Fibroblast of skin of left quadriceps (primary cell): Measurements from ENCODE around the gene DESI1.
"Not testable (repeated sequence)": the region's sequence is repeated elsewhere in the genome, so short reads cannot be mapped to it uniquely, and the experiment has no call there.

Experiments used
- DNase-seq, 2 experiments: peaks; one replicate each; pipeline ENCODE4 v3.0.0-alpha.2; 2013; ENCODE audit warnings: low read depth in 2 of 2

The DESI1 gene

DNA sequence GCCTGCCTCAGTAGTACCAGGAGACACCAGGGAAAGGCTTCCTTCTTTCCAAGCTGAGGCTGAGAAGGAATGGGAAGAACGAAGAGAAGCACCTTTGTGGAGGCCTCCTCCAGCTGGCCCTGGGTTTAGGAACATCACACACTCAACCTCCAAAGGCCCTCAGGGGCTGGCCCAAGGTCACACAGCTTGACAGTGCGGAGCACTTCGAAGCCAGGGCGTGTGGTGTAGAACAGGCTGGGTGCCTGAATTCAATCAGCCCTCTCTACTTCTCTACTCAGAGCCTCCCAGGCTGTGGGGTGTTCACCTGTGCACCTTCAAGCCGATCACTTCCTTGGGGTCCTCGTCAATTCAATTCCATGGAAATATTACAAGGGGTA, 60.8 kb downstream of the DESI1 start:
- DNase-seq = no peak

DNA sequence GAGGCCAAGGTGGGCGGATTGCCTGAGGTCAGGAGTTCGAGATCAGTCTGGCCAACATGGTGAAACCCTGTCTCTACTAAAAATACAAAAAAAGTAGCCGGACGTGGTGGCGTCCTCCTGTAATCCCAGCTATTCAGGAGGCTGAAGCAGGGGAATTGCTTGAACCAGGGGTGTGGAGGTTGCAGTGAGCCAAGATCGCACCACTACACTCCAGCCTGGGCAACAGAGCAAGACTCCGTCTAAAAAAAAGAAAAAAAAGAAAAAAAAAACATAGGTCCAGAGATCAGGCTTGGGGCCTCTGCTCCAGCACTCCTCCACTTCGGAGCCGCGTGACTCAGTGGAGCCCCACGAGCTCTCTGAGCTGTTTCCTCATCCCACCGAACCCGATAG, 62.6 kb downstream of the DESI1 start:
- DNase-seq = not testable (repeated sequence)

DNA sequence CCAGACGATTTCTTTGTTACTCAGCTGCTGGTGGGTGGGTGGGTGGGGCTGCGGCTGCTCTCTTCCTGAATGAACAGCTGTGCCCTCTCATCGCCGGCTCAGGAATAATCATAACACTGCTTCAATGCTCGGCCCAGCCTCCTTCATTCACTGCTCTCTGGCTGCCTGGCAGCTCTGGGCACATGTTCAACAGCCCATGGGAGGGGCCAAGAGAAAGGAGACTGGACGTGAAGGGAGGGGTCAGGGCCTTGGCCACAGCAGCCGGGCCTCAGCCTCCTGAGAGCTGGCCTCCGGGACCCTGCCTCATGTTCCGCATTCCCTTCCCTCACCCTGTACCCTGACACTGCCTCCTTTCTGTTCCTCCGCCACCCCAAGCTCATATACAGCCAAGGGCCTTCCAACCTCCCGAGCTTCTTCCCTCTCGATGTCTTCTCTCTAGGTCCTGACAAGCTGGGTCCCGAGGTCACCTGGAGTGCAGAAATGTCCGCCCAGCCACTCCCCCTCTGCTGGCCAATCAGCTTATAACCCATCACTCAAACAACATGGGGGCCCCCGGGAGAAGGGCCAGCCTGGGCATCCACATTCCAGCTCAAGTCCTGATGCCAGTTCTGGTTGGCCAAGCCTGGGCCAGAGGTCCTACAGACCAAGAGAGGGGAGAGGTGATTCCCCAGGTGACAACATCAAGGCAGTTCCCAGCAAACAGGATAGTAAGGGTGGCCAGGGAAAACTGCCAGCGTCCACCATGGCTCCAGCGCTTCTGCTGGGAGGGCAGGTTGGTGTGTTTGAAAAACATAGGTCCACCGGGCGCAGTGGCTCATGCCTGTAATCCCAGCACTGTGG, 63.2 kb downstream of the DESI1 start:
- no peak for DNase-seq

DNA sequence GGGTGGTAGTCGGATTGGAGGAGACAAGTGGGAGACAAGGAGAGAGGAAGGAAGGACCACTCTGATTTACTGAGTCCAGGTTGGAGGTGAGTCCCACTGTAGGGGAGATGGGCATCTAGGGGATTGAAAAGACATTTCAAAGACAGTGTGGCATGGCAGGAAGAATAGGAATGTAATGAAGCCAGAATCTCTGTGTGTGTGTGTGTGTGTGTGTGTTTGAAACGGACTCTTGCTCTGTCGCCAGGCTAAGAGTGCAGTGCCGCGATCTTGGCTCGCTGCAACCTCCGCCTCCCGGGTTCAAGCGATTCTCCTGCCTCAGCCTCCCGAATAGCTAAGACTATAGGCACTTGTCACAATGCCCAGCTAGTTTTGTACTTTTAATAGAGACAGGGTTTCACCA, 64.3 kb downstream of the DESI1 start:
- no peak for DNase-seq

DNA sequence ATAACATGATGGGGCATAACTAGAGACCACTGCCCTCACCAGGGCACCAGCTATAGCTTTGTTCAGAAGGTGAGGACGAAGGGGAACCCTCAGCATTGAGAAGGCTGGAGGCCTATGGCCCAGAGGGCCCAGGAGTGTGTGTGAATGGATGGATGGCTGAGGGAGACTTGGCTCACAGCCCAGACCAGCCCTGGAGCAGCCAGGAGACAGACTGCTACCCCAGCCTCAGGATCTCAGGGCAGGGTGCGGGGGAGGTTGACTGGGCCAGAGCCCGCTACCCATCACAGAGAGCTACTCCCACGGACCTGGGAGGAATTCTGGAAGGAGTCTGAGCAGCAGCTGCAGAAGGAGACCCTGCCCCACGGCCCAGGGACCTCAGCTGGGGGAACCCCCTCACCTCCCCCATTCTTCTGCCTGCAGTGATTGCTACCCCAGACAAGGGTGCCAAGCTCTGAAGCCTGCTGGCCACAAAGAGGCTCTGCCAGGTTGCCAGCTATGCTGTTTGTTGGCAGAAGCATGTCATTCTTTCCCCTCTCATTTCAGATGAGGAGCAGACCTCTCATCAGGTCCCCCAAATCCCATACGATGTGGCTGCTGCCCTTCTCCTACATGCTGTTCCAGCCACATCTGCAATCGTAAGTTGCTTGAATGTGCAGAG, 65.4 kb downstream of the DESI1 start:
- no peak for DNase-seq

DNA sequence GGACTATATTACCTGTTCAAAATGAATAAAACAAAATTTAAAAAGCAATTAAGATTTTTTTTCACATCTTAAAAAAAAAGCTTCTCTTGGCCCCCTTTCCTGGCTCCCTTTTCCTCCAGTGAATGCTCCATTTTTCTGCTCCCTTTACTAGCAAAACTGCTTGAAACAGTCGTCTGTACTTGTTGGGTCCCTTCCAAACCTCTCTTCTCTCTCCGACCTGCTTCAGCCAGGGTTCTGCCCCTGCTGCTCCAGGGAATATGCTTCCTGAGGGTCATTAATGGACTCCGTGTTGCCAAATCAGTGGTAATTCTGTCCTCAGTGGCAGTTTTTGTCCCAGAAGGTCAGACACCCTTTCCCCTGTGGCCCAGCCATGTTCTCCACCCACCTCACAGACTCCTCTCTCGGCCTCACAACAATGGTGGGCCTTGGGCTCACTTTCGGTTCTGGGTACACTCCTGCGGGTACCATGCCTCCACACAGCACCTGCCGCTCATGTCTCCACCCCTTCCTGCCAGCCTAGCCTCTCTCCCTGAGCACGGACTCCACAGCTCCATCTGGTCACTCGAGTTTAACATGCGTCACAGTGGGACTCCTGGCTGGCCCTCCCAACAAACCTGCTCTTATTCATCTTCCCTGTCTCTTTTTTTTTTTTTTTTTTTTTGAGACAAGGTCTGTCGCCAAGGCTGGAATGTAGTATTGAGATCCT, 68.8 kb downstream of the DESI1 start:
- no peak for DNase-seq

DNA sequence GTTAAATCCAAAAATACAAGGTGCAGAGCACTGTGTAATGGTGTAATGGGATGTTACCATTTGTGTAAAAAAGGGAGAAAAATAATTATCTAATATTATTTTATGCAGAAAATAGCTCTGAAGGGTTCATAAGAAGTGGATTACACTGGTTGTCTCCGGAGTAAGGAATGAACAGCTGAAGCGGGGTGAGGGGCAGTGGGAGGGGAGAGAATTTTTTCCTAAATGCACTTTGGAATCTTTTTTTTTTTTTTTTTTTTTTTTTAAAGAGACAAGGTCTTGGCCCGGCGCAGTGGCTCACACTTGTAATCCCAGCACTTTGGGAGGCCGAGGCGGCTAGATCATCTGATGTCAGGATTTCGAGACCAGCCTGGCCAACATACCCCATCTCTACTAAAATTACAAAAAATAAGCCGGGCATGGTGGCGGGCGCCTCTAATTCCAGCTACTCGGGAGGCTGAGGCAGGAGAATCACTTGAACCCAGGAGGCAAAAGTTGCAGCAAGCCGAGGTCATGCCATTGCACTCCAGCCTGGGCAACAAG, 69.8 kb downstream of the DESI1 start:
- no peak for DNase-seq

DNA sequence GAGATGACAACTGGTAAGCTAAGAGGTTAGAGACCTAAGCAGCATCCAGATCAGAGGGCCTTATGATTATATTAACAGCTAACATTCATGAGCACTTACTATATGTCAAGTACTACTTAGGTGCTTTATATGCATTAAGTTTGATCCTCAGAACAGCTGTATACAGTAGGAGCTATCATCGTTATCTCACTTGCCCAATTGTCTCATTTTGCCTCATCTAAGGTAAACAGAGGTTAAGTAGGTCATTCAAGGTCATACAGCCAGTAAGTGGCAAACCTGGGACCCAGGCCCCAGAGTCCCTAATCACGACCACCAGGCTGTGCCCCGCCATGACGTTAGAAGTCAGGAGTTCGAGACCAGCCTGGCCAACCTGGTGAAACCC, 72.0 kb downstream of the DESI1 start:
- no peak for DNase-seq
